ENCODE results near the gene SPDYE16.

GRCh38 chr7:76512941-76513816 is 29.9 kb downstream of the SPDYE16 start:
- TF ChIP-seq CTCF (IDR thresholded peaks at IDR 0.05): no peak
- TF ChIP-seq POLR2A (IDR thresholded peaks at IDR 0.05): no peak

All from lower leg skin (tissue), 3 donors.